Measurements from ENCODE around the gene COL28A1. TPM values are rescaled to one million over a fixed set of nuclear protein-coding genes. Genes with fewer than 3 reads are reported as not detected.

The COL28A1 gene
- total and polyA plus RNA-seq, 2 of the 13 experiments (the other 11 are each of a cell fraction or from before 2014, with no cell fraction given), result 0.07 to 0.15 TPM

DNA sequence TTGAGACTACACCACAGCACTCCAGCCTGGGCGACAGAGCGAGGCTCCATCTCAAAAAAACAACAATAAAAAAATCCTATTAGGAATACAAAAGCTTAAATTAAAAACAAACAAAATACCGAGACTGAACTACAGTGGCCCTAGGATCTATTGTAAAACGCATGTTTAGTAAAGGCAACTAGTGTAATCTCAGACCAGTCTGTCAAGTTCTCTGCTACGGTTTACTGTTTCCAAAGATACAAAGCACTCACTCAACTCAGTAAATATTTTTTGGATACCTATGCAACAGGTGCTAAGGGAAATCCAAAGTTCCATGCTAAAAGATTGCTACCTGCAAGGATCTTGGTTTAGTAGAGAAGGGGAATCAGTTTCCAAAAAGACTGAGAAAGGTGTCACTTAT, 27.6 kb upstream of the COL28A1 start (continued):
- TF ChIP-seq ZFP36L1 (CRISPR knock-in tag; IDR thresholded peaks at IDR 0.05) (no peak), ZNF589 (CRISPR knock-in tag; conservative IDR thresholded peaks at IDR 0.05) (no peak)

DNA sequence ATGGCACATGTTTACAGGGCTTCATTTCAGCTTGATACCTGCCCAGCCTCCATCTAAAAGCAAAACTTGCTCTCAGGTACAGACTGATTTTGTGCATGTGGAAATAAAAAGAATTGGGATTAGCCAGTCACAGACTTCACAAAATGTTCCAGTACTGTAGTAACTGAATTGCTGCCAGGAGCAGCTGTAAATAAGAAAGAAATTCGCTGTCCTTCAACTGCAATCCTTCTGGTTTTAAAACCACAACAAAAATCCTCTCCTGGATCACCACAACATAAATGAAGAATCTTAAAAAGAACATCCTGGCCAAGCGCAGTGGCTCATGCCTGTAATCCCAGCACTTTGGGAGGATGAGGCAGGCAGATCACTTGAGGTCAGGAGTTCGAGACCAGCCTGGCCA, 27.1 kb upstream of the COL28A1 start:
- in situ Hi-C loops (cut with HindIII; ENCODE audit: extremely low pct_ligation_motif_present, low pct_unique_long_range_greater_than_20kb), result no loop called here
- CTCF ChIA-PET (ENCODE audit: low intra/inter-chr PET ratio, low total read pairs), result no interaction called here
- BruUV-seq (replicated peaks), result no TSS peak
- intact Hi-C loops (cut with micrococcal nuclease; ENCODE audit: unreplicated experiment), result no loop called here
- POLR2A ChIA-PET, result no interaction called here
- H3K27me3 ChIP-seq (ENCODE audit: control insufficient read depth in 1 of 2, insufficient read depth in 2 of 2, low read length in 2 of 2), result no peaks in the 10 kb centered on the region
- H4K20me1 ChIP-seq (ENCODE audit: insufficient read depth, low read length), result no peaks in the 10 kb centered on the region
- H3K9ac ChIP-seq (ENCODE audit: insufficient read depth, low read depth, low read length), result no peak overlapping the region
- H3K4me3 ChIP-seq (replicated peaks in 1 of 3; ENCODE audit: insufficient read depth in 1 of 3, low read depth in 2 of 3, low read length in 3 of 3), result no peak overlapping the region
- H3K79me2 ChIP-seq (ENCODE audit: insufficient read depth, low read length), result peaks cover 2% of the 10 kb centered on the region
- DNase-seq (ENCODE audit: low spot score), result no peak
- 95% methylated on average over 3 of the region's 3 CpGs for WGBS (ENCODE audit: low lambda C conversion rate)
- no peaks in the 10 kb centered on the region for H3K36me3 ChIP-seq (replicated peaks in 1 of 2; ENCODE audit: control insufficient read depth in 1 of 2, insufficient read depth in 2 of 2, low read length in 2 of 2)
- no peak overlapping the region for H3K27ac ChIP-seq (ENCODE audit: extremely low read length, insufficient read depth, low read length)
- no peak for FAIRE-seq
- H3K9me3 ChIP-seq (ENCODE audit: low read length), result no peaks in the 10 kb centered on the region
- H3K4me2 ChIP-seq (ENCODE audit: low read depth, low read length), result no peak overlapping the region
- no peak for ATAC-seq
- H2AFZ ChIP-seq (ENCODE audit: low read length), result no peak overlapping the region
- peaks cover 17% of the 10 kb centered on the region for H3K4me1 ChIP-seq (ENCODE audit: insufficient read depth, low read length)
- TF ChIP-seq, protein P1, sequence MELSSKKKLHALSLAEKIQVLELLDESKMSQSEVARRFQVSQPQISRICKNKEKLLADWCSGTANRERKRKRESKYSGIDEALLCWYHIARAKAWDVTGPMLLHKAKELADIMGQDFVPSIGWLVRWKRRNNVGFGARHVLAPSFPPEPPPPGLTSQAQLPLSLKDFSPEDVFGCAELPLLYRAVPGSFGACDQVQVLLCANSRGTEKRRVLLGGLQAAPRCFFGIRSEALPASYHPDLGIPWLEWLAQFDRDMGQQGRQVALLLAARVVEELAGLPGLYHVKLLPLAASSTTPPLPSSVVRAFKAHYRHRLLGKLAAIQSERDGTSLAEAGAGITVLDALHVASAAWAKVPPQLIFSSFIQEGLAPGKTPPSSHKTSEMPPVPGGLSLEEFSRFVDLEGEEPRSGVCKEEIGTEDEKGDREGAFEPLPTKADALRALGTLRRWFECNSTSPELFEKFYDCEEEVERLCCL (CRISPR knock-in tag; IDR thresholded peaks at IDR 0.05; ENCODE audit: borderline replicate concordance), result no peak
- TF ChIP-seq, protein P2, sequence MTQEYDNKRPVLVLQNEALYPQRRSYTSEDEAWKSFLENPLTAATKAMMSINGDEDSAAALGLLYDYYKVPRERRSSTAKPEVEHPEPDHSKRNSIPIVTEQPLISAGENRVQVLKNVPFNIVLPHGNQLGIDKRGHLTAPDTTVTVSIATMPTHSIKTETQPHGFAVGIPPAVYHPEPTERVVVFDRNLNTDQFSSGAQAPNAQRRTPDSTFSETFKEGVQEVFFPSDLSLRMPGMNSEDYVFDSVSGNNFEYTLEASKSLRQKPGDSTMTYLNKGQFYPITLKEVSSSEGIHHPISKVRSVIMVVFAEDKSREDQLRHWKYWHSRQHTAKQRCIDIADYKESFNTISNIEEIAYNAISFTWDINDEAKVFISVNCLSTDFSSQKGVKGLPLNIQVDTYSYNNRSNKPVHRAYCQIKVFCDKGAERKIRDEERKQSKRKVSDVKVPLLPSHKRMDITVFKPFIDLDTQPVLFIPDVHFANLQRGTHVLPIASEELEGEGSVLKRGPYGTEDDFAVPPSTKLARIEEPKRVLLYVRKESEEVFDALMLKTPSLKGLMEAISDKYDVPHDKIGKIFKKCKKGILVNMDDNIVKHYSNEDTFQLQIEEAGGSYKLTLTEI (CRISPR knock-in tag; conservative IDR thresholded peaks at IDR 0.05), result no peak
- TF ChIP-seq, protein P3, sequence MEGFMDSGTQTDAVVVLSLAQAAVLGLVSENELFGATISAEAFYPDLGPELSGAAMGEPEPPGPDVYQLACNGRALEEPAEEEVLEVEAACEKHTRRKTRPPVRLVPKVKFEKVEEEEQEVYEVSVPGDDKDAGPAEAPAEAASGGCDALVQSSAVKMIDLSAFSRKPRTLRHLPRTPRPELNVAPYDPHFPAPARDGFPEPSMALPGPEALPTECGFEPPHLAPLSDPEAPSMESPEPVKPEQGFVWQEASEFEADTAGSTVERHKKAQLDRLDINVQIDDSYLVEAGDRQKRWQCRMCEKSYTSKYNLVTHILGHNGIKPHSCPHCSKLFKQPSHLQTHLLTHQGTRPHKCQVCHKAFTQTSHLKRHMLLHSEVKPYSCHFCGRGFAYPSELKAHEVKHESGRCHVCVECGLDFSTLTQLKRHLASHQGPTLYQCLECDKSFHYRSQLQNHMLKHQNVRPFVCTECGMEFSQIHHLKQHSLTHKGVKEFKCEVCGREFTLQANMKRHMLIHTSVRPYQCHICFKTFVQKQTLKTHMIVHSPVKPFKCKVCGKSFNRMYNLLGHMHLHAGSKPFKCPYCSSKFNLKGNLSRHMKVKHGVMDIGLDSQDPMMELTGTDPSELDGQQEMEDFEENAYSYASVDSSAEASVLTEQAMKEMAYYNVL (CRISPR knock-in tag; IDR thresholded peaks at IDR 0.05; ENCODE audit: borderline replicate concordance), result no peak
- TF ChIP-seq, protein P4, sequence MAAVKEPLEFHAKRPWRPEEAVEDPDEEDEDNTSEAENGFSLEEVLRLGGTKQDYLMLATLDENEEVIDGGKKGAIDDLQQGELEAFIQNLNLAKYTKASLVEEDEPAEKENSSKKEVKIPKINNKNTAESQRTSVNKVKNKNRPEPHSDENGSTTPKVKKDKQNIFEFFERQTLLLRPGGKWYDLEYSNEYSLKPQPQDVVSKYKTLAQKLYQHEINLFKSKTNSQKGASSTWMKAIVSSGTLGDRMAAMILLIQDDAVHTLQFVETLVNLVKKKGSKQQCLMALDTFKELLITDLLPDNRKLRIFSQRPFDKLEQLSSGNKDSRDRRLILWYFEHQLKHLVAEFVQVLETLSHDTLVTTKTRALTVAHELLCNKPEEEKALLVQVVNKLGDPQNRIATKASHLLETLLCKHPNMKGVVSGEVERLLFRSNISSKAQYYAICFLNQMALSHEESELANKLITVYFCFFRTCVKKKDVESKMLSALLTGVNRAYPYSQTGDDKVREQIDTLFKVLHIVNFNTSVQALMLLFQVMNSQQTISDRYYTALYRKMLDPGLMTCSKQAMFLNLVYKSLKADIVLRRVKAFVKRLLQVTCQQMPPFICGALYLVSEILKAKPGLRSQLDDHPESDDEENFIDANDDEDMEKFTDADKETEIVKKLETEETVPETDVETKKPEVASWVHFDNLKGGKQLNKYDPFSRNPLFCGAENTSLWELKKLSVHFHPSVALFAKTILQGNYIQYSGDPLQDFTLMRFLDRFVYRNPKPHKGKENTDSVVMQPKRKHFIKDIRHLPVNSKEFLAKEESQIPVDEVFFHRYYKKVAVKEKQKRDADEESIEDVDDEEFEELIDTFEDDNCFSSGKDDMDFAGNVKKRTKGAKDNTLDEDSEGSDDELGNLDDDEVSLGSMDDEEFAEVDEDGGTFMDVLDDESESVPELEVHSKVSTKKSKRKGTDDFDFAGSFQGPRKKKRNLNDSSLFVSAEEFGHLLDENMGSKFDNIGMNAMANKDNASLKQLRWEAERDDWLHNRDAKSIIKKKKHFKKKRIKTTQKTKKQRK (IDR thresholded peaks at IDR 0.05; ENCODE audit: low read length), result no peak
- TF ChIP-seq MTF2 (CRISPR knock-in tag; IDR thresholded peaks at IDR 0.05; ENCODE audit: borderline replicate concordance) (no peak), MBNL3 (CRISPR knock-in tag; conservative IDR thresholded peaks at IDR 0.05) (no peak), AGO2 (optimal IDR thresholded peaks at IDR 0.05; ENCODE audit: low read depth, low read length) (no peak), REL (CRISPR knock-in tag; conservative IDR thresholded peaks at IDR 0.05) (no peak), DNMT3B (CRISPR knock-in tag; conservative IDR thresholded peaks at IDR 0.05) (no peak), ZFP36L2 (CRISPR knock-in tag; IDR thresholded peaks at IDR 0.05) (no peak)

Measured in HepG2 (cell line).